Body of pancreas (tissue), 4 donors: ENCODE data around the gene KBTBD7. TPM values are rescaled to one million over a fixed set of nuclear protein-coding genes. Genes with fewer than 3 reads are reported as not detected.

Source experiments
- ATAC-seq: fragments of 150-250 bp; one replicate; pipeline ENCODE4 v1.9.1; 2016
- DNase-seq, 4 donors: peaks; one replicate each; pipeline ENCODE4 v3.0.0-alpha.2; 2019
- H3K27ac ChIP-seq, 4 donors: fragments of 200-600 bp; sonication (generic); 1 replicate in 3 of 4; 2 replicates in 1 of 4; pipeline versions ENCODE4 v1.5.1 to v1.6.1; 2016 to 2019; ENCODE audit warnings: mild to moderate bottlenecking in 1 of 4, mixed read lengths in 1 of 4, moderate library complexity in 1 of 4
- H3K27me3 ChIP-seq, 2 donors: fragments of 200-600 bp; sonication (generic); one replicate each; pipeline ENCODE4 v1.6.0; 2016; ENCODE audit warnings: mild to moderate bottlenecking in 1 of 2
- H3K36me3 ChIP-seq, 2 donors: fragments of 200-600 bp; sonication (generic); replicated peaks in 1 of 2; 2 replicates each; pipeline ENCODE4 v1.5.1; 2016; ENCODE audit warnings: low read depth in 2 of 2; ENCODE audit not compliant: insufficient read depth in 1 of 2
- H3K4me1 ChIP-seq: fragments of 200-600 bp; sonication (generic); one replicate; pipeline ENCODE4 v1.6.0; 2016
- H3K4me3 ChIP-seq, 2 donors: fragments of 200-600 bp; sonication (generic); 1 replicate in 1 of 2; 2 replicates in 1 of 2; pipeline ENCODE4 v1.5.1; 2016 to 2019
- H3K9me3 ChIP-seq, 3 donors: fragments of 200-600 bp; sonication (generic); 1 replicate in 2 of 3; 2 replicates in 1 of 3; pipeline ENCODE4 v1.5.1; 2016
- CTCF ChIP-seq, 7 experiments: fragments of 450-650 bp in 4 of 7; fragments of 200-600 bp in 3 of 7; sonication (generic) in 3 of 7; IDR thresholded peaks; one replicate each; pipeline ENCODE4 v1.5.1; 2016 to 2019; ENCODE audit warnings: antibody characterized with exemption in 7 of 7
- POLR2A ChIP-seq, 3 donors: fragments of 450-650 bp; IDR thresholded peaks; one replicate each; pipeline ENCODE4 v1.6.1; 2016; ENCODE audit warnings: antibody characterized with exemption in 3 of 3, mild to moderate bottlenecking in 2 of 3
- WGBS, 2 donors: methylation state at CpG; one replicate each; pipeline ENCODE4 v1.1.5; 2017; 5-methylcytosine and 5-hydroxymethylcytosine counted together
- intact Hi-C: fragments of 100-400 bp; cut with DNase I; formaldehyde crosslinking; loops from one replicate; pipeline ENCODE4 v1.15.1; 2023
- total RNA-seq, 2 donors: library from RNA; depleted of rRNA; stranded (reverse); fragments of >200 nt; gene quantifications; one replicate each; pipeline ENCODE4 v1.1.0, GENCODE V29; 2016

Gene KBTBD7
- total RNA-seq, 2 donors from 2014 or later: 4.9 to 5.3 TPM

- intact Hi-C loops: no loop called here
- Histone ChIP-seq H3K4me3 (no peak overlapping the region), H3K27ac (no peak overlapping the region), H3K9me3 (no peaks in the 10 kb centered on the region), H3K36me3 (no peaks in the 10 kb centered on the region), H3K27me3 (no peaks in the 10 kb centered on the region), H3K4me1 (no peaks in the 10 kb centered on the region)
- no peak for ATAC-seq
- DNase-seq: no peak
- TF ChIP-seq CTCF (IDR thresholded peaks at IDR 0.05): no peak
- 86 to 88% methylated on average over 2 of the region's 2 CpGs for WGBS, 2 donors
Measured at GRCh38 chr13:41199526-41199925, 5.2 kb upstream of the KBTBD7 start.

- intact Hi-C loops: no loop called here
- WGBS, 2 donors: 62 to 78% methylated on average over 5 of the region's 5 CpGs
- Histone ChIP-seq H3K27me3 (no peaks in the 10 kb centered on the region), H3K36me3 (no peaks in the 10 kb centered on the region), H3K4me1 (peaks cover under 1% of the 10 kb centered on the region), H3K9me3 (no peaks in the 10 kb centered on the region), H3K4me3 (no peak overlapping the region), H3K27ac (no peak overlapping the region)
- TF ChIP-seq POLR2A (IDR thresholded peaks at IDR 0.05) (no peak), CTCF (IDR thresholded peaks at IDR 0.05) (no peak)
- ATAC-seq: no peak
- no peak for DNase-seq
Measured at GRCh38 chr13:41199079-41199478, 4.7 kb upstream of the KBTBD7 start.

DNA sequence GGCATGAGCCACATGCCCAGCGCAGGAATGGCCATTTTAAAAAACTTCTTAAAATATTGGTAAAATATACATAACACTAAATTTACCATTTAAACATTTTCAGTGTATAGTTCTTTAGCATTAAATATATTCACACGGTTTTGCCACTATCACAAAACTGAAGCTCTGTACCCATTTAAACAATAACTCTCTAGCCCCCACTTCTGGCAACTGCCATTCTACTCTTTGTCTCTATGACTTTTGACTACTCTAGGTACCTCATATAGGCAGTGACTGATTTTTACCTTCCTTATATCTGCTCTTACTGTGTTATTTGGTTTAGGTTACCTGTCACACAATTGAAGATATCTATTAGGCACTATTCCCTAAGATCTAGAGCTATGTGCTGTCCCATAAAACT lies 2.3 kb upstream of the KBTBD7 start:
- Histone ChIP-seq H3K27me3 (no peaks in the 10 kb centered on the region), H3K9me3 (no peaks in the 10 kb centered on the region), H3K4me3 (no peak overlapping the region), H3K4me1 (peaks cover 23% of the 10 kb centered on the region), H3K27ac (no peak overlapping the region), H3K36me3 (no peaks in the 10 kb centered on the region)
- 68 to 69% methylated on average over 2 of the region's 2 CpGs for WGBS, 2 donors
- ATAC-seq (no peak), DNase-seq (no peak)
- intact Hi-C loops: no loop called here
- TF ChIP-seq CTCF (IDR thresholded peaks at IDR 0.05): no peak
- no peak for TF ChIP-seq POLR2A (IDR thresholded peaks at IDR 0.05)

- intact Hi-C loops: no loop called here
- Histone ChIP-seq H3K27me3 (no peaks in the 10 kb centered on the region), H3K4me3 (no peak overlapping the region), H3K9me3 (no peaks in the 10 kb centered on the region), H3K36me3 (no peaks in the 10 kb centered on the region), H3K4me1 (peaks cover 26% of the 10 kb centered on the region), H3K27ac (no peak overlapping the region)
- ATAC-seq (no peak), DNase-seq (no peak)
- TF ChIP-seq POLR2A (IDR thresholded peaks at IDR 0.05) (no peak), CTCF (IDR thresholded peaks at IDR 0.05) (no peak)
Measured at GRCh38 chr13:41196011-41196410, 1.6 kb upstream of the KBTBD7 start.

- intact Hi-C loops: no loop called here
- WGBS, 2 donors: 91 to 99% methylated on average over 18 of the region's 18 CpGs
Measured at GRCh38 chr13:41193469-41193868, 900 bp downstream of the KBTBD7 start.

More at GRCh38 chr13:41193469-41193868, 900 bp downstream of the KBTBD7 start:
- peaks cover 30% of the 10 kb centered on the region for H3K4me1 ChIP-seq
- no peaks in the 10 kb centered on the region for H3K9me3 ChIP-seq
- TF ChIP-seq POLR2A (IDR thresholded peaks at IDR 0.05) (no peak), CTCF (IDR thresholded peaks at IDR 0.05) (no peak)
- no peaks in the 10 kb centered on the region for H3K27me3 ChIP-seq
- H3K27ac ChIP-seq: peak overlapping the region in 1 of 4 donors; percentile 87
- no peaks in the 10 kb centered on the region for H3K36me3 ChIP-seq
- H3K4me3 ChIP-seq: peak overlapping the region; percentile 49 to 97
- DNase-seq (peak in 1 of 4 donors; percentile 11), ATAC-seq (no peak)
